ENCODE data around the gene TRAF3IP3.

The TRAF3IP3 gene

GRCh38 chr1:209831615-209832014 is 75.8 kb downstream of the TRAF3IP3 start:
- no peak for TF ChIP-seq CTCF (IDR thresholded peaks at IDR 0.05; ENCODE audit: borderline replicate concordance, insufficient read depth, low read depth, low read length)

More at GRCh38 chr1:209831615-209832014, 75.8 kb downstream of the TRAF3IP3 start:
- H3K4me3 ChIP-seq (ENCODE audit: low read depth, low read length), result no peak overlapping the region
